ENCODE measurements around the gene IRF6.

IRF6 gene

DNA sequence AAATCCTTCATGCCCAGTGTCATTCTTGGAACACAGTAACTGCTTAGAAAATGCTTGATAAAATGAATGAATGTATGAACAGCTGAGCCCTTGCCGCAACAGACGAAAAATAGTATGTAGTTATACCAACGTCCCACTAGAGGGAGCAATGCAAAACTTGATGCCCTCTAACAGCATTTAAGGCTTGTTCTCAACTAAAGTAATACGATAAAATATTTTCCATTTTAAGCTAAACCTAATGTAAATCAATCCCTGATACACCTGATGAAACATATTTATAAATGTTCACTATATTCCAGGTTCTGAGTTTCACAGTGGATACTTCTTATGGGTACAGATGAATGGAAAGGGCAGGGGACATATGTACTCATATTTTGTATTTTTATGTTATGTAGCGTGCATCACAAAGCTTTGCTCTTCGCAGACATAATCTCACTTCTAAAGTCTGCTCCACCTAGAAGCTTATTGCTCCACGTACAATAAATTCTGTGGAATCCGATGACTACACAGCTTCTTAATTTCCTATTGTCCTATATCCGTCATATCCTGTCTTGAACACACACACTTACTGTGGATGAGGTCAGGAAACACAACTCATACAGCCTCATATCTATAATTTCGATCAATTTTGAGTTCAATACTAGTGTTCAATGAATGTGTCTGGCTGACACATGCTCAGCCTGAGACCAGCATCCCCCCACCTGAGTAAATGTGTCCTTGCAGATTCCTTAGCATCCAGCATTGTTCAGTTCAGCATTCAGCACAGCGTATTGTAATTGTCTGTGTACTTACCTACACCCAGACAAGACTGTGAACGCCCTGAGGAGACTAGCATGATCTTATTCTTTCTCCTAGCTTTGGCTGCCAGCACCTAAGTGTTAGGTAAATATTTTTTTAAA is 17.4 kb upstream of the IRF6 start:
- Histone ChIP-seq H3K9me3 (ENCODE audit: control insufficient read depth, low read length) (no peaks in the 10 kb centered on the region), H3K27ac (ENCODE audit: insufficient read depth, low read length, poor library complexity, severe bottlenecking) (no peak overlapping the region), H3K27me3 (replicated peaks; ENCODE audit: control insufficient read depth, insufficient read depth, low read length, poor library complexity, severe bottlenecking) (no peaks in the 10 kb centered on the region), H3K36me3 (ENCODE audit: control insufficient read depth, insufficient read depth, low read length) (no peaks in the 10 kb centered on the region), H3K4me1 (ENCODE audit: control insufficient read depth, insufficient read depth, low read length, poor library complexity, severe bottlenecking) (no peaks in the 10 kb centered on the region), H3K4me3 (ENCODE audit: insufficient read depth, low read depth, low read length, poor library complexity, severe bottlenecking) (no peak overlapping the region)
- no peak for DNase-seq

DNA sequence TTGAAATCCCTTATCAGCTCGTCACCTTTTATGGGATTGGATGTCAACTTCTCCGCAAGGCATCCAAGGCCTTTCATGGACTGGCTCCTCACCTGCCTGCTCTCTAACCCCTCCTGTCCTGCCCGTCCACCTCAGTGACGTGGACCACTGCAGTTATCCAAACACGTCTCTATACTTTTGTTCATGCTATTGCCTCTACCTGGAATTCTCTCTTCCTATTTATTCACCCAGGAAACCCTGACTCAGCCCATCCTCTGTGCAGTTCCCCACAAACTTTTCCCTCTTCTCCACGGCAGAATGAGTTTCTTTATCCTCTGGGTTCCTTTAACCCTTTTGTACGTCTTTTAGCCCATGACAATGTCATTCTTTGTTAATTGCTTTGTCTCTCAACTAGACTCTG is 16.8 kb upstream of the IRF6 start:
- H3K27ac ChIP-seq (ENCODE audit: insufficient read depth, low read length, poor library complexity, severe bottlenecking) = no peak overlapping the region
- H3K4me3 ChIP-seq (ENCODE audit: insufficient read depth, low read depth, low read length, poor library complexity, severe bottlenecking) = no peak overlapping the region
- no peaks in the 10 kb centered on the region for H3K36me3 ChIP-seq (ENCODE audit: control insufficient read depth, insufficient read depth, low read length)
- no peaks in the 10 kb centered on the region for H3K27me3 ChIP-seq (replicated peaks; ENCODE audit: control insufficient read depth, insufficient read depth, low read length, poor library complexity, severe bottlenecking)
- H3K9me3 ChIP-seq (ENCODE audit: control insufficient read depth, low read length) = no peaks in the 10 kb centered on the region
- DNase-seq = no peak
- H3K4me1 ChIP-seq (ENCODE audit: control insufficient read depth, insufficient read depth, low read length, poor library complexity, severe bottlenecking) = no peaks in the 10 kb centered on the region

DNA sequence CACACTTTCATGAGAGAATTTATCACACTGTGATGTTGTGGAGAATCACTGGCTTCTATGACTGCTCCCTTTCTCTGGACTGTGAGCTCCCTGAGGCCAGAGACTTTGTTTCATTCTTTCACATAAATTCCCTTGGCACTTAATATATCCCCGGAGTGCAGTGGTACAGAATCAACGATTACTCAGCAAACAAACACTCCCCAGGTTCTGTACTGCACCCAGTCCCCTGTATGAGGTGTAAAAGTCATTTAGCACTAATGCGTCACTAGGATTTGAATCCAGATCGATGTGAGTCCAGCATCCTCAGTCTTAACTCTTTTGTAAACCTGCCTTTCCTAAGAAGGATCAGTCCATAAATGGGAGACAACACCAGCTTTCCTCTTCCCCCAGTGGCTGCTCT is 15.0 kb upstream of the IRF6 start:
- DNase-seq = no peak
- H3K27me3 ChIP-seq (replicated peaks; ENCODE audit: control insufficient read depth, insufficient read depth, low read length, poor library complexity, severe bottlenecking) = no peaks in the 10 kb centered on the region
- H3K36me3 ChIP-seq (ENCODE audit: control insufficient read depth, insufficient read depth, low read length) = no peaks in the 10 kb centered on the region
- H3K27ac ChIP-seq (ENCODE audit: insufficient read depth, low read length, poor library complexity, severe bottlenecking) = no peak overlapping the region
- no peak overlapping the region for H3K4me3 ChIP-seq (ENCODE audit: insufficient read depth, low read depth, low read length, poor library complexity, severe bottlenecking)
- H3K9me3 ChIP-seq (ENCODE audit: control insufficient read depth, low read length) = no peaks in the 10 kb centered on the region
- H3K4me1 ChIP-seq (ENCODE audit: control insufficient read depth, insufficient read depth, low read length, poor library complexity, severe bottlenecking) = no peaks in the 10 kb centered on the region

DNA sequence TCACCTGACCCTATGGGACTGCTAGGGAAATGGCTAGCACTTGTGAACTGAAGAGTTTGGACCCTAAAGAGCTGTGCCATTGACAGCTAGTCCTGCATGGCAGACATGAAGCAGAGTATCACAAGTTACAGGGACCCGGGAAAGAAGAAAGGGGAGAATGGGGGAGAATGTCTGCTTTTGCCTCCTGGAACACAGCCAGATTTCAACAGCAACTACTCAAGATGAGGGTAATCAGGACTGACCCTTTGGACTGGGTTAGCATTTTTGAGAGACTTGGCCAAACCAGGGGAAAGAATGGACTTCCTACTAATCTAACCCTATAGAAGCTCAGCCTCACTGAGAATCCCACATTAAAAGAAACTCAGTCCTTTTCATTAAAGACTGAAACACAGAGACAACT is 13.1 kb upstream of the IRF6 start:
- no peaks in the 10 kb centered on the region for H3K27me3 ChIP-seq (replicated peaks; ENCODE audit: control insufficient read depth, insufficient read depth, low read length, poor library complexity, severe bottlenecking)
- no peak for DNase-seq
- no peak overlapping the region for H3K27ac ChIP-seq (ENCODE audit: insufficient read depth, low read length, poor library complexity, severe bottlenecking)
- H3K9me3 ChIP-seq (ENCODE audit: control insufficient read depth, low read length) = no peaks in the 10 kb centered on the region
- H3K4me1 ChIP-seq (ENCODE audit: control insufficient read depth, insufficient read depth, low read length, poor library complexity, severe bottlenecking) = no peaks in the 10 kb centered on the region
- no peak overlapping the region for H3K4me3 ChIP-seq (ENCODE audit: insufficient read depth, low read depth, low read length, poor library complexity, severe bottlenecking)
- H3K36me3 ChIP-seq (ENCODE audit: control insufficient read depth, insufficient read depth, low read length) = no peaks in the 10 kb centered on the region

DNA sequence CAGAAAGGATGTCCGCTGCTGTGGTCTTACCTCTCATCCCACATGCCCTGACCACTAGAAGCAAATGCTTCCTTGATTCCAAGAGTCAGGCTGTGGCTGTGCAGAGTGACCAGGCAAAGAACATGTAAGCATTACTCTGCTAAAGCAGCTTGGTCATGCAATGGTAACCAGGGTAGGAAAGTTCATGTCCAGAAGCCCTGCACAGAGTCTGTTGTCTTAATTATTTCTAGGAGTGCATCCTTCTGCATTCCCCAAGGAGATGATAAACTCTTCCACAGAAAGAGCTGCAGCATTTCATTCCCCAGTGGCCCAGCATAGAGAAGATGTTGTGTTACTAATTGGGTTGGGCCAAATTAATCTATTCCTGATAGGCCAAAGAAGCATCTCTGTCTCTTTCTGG is 11.7 kb upstream of the IRF6 start:
- no peaks in the 10 kb centered on the region for H3K27me3 ChIP-seq (replicated peaks; ENCODE audit: control insufficient read depth, insufficient read depth, low read length, poor library complexity, severe bottlenecking)
- H3K9me3 ChIP-seq (ENCODE audit: control insufficient read depth, low read length) = no peaks in the 10 kb centered on the region
- no peaks in the 10 kb centered on the region for H3K36me3 ChIP-seq (ENCODE audit: control insufficient read depth, insufficient read depth, low read length)
- no peak for DNase-seq
- no peak overlapping the region for H3K4me3 ChIP-seq (ENCODE audit: insufficient read depth, low read depth, low read length, poor library complexity, severe bottlenecking)
- H3K4me1 ChIP-seq (ENCODE audit: control insufficient read depth, insufficient read depth, low read length, poor library complexity, severe bottlenecking) = no peaks in the 10 kb centered on the region
- no peak overlapping the region for H3K27ac ChIP-seq (ENCODE audit: insufficient read depth, low read length, poor library complexity, severe bottlenecking)

DNA sequence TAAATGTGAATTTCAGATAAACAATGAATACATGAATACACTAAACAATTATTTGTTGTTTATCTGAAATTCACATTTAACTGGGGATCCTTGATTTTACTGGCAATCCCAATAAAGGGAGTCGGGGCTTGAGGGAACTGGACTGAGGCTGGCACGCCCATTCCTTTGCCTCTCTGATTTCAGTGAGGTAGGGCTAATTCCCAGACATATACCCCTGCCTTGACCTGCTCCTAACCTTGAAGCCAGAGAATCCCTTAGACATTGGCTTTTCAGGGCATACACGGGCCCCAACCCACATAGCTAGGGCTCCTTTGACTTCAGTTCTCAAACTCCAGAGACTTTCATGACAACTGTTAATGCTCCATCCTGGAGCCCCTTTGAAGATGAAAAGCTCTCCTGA is 11.0 kb upstream of the IRF6 start:
- H3K4me3 ChIP-seq (ENCODE audit: insufficient read depth, low read depth, low read length, poor library complexity, severe bottlenecking) = no peak overlapping the region
- H3K9me3 ChIP-seq (ENCODE audit: control insufficient read depth, low read length) = no peaks in the 10 kb centered on the region
- no peak for DNase-seq
- H3K27ac ChIP-seq (ENCODE audit: insufficient read depth, low read length, poor library complexity, severe bottlenecking) = no peak overlapping the region
- H3K27me3 ChIP-seq (replicated peaks; ENCODE audit: control insufficient read depth, insufficient read depth, low read length, poor library complexity, severe bottlenecking) = no peaks in the 10 kb centered on the region
- no peaks in the 10 kb centered on the region for H3K4me1 ChIP-seq (ENCODE audit: control insufficient read depth, insufficient read depth, low read length, poor library complexity, severe bottlenecking)
- H3K36me3 ChIP-seq (ENCODE audit: control insufficient read depth, insufficient read depth, low read length) = no peaks in the 10 kb centered on the region

DNA sequence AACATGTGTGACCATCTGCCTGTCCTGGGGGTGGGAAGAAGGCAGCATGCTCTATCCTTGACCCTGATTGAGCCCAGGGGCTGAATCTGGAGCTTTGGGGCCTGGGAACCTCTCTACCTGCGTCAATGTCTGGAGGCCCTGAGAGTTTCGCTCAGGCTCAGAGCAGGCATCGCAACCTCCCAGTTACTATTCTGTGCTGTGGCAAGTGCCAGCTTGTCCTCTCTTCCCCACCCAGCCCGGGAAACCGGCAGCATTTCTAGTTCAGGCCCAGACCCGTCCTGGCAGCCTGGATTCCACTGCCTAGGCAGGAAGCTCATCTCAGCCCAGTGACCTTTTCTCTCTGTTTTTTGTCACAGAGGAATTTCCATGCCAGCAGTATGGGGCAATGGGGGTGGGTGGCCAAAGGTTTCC is 10.0 kb upstream of the IRF6 start:
- no peaks in the 10 kb centered on the region for H3K36me3 ChIP-seq (ENCODE audit: control insufficient read depth, insufficient read depth, low read length)
- H3K4me1 ChIP-seq (ENCODE audit: control insufficient read depth, insufficient read depth, low read length, poor library complexity, severe bottlenecking) = no peaks in the 10 kb centered on the region
- no peak for DNase-seq
- no peaks in the 10 kb centered on the region for H3K9me3 ChIP-seq (ENCODE audit: control insufficient read depth, low read length)
- H3K27ac ChIP-seq (ENCODE audit: insufficient read depth, low read length, poor library complexity, severe bottlenecking) = no peak overlapping the region
- no peak overlapping the region for H3K4me3 ChIP-seq (ENCODE audit: insufficient read depth, low read depth, low read length, poor library complexity, severe bottlenecking)
- no peaks in the 10 kb centered on the region for H3K27me3 ChIP-seq (replicated peaks; ENCODE audit: control insufficient read depth, insufficient read depth, low read length, poor library complexity, severe bottlenecking)

DNA sequence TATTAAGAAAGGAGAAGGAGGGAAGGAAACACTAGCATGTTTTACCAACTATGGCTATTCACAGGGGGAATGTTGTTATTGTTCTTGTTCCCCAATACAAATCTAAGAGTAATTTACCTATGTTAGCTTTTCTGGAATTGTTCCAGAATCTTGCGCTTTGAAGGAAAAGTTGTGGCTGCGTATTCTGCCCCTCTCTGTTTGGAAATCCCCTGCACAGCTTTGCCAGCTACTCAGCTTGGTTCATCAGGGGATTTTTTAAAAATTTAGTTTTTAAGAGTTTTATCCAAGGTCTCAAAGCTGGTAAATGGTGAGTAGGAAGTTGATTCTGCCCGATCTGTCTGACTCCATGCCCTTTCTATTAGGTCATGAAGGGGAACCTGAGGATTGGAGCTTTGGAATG is 9.5 kb upstream of the IRF6 start:
- no peak overlapping the region for H3K4me3 ChIP-seq (ENCODE audit: insufficient read depth, low read depth, low read length, poor library complexity, severe bottlenecking)
- DNase-seq = no peak
- H3K9me3 ChIP-seq (ENCODE audit: control insufficient read depth, low read length) = no peaks in the 10 kb centered on the region
- no peak overlapping the region for H3K27ac ChIP-seq (ENCODE audit: insufficient read depth, low read length, poor library complexity, severe bottlenecking)
- no peaks in the 10 kb centered on the region for H3K36me3 ChIP-seq (ENCODE audit: control insufficient read depth, insufficient read depth, low read length)
- H3K4me1 ChIP-seq (ENCODE audit: control insufficient read depth, insufficient read depth, low read length, poor library complexity, severe bottlenecking) = no peaks in the 10 kb centered on the region
- no peaks in the 10 kb centered on the region for H3K27me3 ChIP-seq (replicated peaks; ENCODE audit: control insufficient read depth, insufficient read depth, low read length, poor library complexity, severe bottlenecking)

DNA sequence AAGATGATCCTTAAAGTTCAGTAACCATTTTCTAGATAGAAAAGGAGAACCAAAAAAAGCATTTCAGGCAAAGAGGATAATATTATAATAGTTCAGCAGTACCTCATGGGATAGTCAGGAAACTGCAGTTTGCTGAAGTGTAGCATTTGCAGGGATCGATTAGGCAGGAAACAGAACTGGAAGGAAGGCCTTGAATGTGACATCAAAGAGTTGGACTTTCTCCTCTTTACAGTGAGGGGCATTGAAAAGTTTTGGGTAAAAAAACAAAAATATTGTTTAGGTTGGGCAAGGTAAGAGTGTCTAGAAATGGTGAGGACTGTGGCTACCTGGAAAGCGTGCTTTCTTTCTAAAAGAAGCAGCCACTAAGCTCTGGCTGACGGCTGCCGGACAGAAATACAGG is 8.0 kb upstream of the IRF6 start:
- no peak overlapping the region for H3K27ac ChIP-seq (ENCODE audit: insufficient read depth, low read length, poor library complexity, severe bottlenecking)
- H3K27me3 ChIP-seq (replicated peaks; ENCODE audit: control insufficient read depth, insufficient read depth, low read length, poor library complexity, severe bottlenecking) = no peaks in the 10 kb centered on the region
- no peak for DNase-seq
- no peaks in the 10 kb centered on the region for H3K4me1 ChIP-seq (ENCODE audit: control insufficient read depth, insufficient read depth, low read length, poor library complexity, severe bottlenecking)
- no peak overlapping the region for H3K4me3 ChIP-seq (ENCODE audit: insufficient read depth, low read depth, low read length, poor library complexity, severe bottlenecking)
- H3K9me3 ChIP-seq (ENCODE audit: control insufficient read depth, low read length) = no peaks in the 10 kb centered on the region
- H3K36me3 ChIP-seq (ENCODE audit: control insufficient read depth, insufficient read depth, low read length) = no peaks in the 10 kb centered on the region

DNA sequence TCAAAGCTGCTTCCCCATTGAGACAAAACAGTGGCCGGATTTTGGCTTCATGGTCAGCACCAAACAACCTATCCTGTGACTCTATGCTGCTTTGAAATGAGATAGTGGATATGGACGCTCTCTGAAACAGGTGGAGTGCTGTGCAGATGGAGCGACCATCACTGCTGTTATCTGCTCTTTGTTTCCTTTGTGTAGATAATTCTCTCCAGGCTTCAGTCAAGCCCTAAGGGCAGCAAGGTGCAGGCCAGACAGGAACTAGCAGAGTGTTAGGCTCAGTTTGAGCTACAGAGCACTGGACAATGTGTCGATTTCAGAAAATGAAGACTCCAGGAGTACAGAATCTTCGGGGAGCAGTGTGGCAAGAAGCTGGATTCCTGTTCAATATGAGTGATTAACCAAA is 4.8 kb upstream of the IRF6 start:
- Histone ChIP-seq H3K36me3 (ENCODE audit: control insufficient read depth, insufficient read depth, low read length) (no peaks in the 10 kb centered on the region), H3K27me3 (replicated peaks; ENCODE audit: control insufficient read depth, insufficient read depth, low read length, poor library complexity, severe bottlenecking) (no peaks in the 10 kb centered on the region), H3K4me3 (ENCODE audit: insufficient read depth, low read depth, low read length, poor library complexity, severe bottlenecking) (no peak overlapping the region), H3K9me3 (ENCODE audit: control insufficient read depth, low read length) (no peaks in the 10 kb centered on the region), H3K27ac (ENCODE audit: insufficient read depth, low read length, poor library complexity, severe bottlenecking) (no peak overlapping the region), H3K4me1 (ENCODE audit: control insufficient read depth, insufficient read depth, low read length, poor library complexity, severe bottlenecking) (peaks cover 6% of the 10 kb centered on the region)
- no peak for DNase-seq

Measured in effector memory CD4-positive, alpha-beta T cell (primary cell).